HG03060 (cell line): ENCODE measurements around the gene DOK6.

Experiments used
- ATAC-seq: cut with Tn5 transposase; IDR thresholded peaks from one replicate; pipeline ENCODE4 v1.9.1; 2021; ENCODE audit warnings: low read depth, moderate number of reproducible peaks; ENCODE audit not compliant: unreplicated experiment

DOK6 gene

GRCh38 chr18:69529151-69529550, 128.5 kb downstream of the DOK6 start:
- no peak for ATAC-seq

DNA sequence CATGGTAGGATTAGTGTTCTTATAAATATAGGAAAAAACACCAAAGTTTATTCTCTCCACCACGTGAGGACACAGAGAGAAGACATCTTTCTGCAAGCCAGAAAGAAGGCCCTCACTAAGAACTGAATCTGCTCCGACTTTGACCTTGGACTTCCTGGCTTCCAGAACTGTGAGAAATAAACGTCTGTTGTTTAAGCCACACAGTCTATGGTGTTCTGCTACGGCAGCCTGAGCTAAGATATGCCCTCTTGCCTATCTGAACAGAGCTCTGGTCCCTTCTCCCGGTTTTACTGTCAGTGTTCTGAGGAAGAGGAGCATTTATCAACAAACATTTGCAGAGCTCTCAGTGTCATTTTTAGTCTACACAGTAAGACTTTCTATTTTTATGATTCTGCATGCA, 131.3 kb downstream of the DOK6 start:
- ATAC-seq = no peak

- no peak for ATAC-seq
These were observed 136.5 kb downstream of the DOK6 start for GRCh38 chr18:69537183-69537582.

- no peak for ATAC-seq
These were observed 138.2 kb downstream of the DOK6 start for GRCh38 chr18:69538849-69539248.

GRCh38 chr18:69539404-69539803, 138.7 kb downstream of the DOK6 start:
- no peak for ATAC-seq

DNA sequence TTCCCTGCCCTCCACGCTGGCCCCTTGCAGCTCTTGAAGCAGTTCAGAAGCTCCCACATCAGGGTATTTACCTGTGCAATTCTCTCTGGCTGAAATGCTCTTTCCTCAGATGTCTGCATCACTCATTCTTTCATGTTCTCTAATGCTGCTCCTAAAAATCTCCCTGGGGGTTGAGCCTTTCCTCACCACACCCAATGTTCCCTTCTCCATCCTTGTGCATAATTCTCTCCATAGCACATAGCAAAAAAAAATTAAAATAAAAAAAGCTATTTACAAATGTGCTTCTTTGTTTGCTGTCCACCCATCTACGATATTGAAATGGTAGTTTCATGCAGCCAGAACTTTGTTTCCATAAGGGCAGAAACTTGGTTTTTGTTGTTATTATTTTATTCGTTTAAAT, 155.5 kb downstream of the DOK6 start:
- ATAC-seq = no peak

GRCh38 chr18:69557282-69557681, 156.6 kb downstream of the DOK6 start:
- no peak for ATAC-seq

GRCh38 chr18:69558052-69558451, 157.4 kb downstream of the DOK6 start:
- ATAC-seq = no peak

GRCh38 chr18:69559604-69560003, 158.9 kb downstream of the DOK6 start:
- no peak for ATAC-seq

- ATAC-seq = no peak
These were observed 163.9 kb downstream of the DOK6 start for GRCh38 chr18:69564602-69565001.

DNA sequence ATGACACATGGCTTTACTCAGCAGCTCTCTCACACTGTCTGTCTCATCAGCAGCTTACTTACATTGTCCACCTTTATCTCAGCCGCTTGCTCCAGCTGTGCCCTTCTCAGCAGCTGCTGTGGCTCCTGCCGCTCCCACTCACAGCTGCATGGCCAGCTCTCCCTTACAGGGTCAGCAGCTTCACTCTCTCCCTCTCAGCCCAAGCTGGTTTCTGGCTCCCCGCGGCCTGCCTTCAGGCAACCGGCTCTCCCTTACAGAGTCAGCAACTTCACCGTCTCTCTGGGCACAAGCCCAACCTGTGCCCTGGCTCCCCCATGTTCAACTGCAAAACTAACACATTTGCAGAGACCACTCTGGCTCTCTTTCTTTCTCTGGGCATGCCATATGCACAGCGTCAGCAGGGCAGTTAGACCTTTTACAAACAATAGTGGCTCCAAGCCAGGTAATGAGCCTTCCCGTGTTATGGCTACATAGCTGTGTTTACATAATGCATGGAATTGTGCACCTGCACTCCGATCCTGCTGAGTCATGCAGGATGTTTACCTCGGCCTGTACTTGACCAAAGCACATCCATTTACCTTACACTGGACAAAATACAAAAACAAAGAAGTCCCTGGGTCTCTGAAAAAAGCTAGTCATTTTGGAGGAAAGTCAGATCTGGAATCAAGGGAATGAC, 167.3 kb downstream of the DOK6 start:
- ATAC-seq = no peak

DNA sequence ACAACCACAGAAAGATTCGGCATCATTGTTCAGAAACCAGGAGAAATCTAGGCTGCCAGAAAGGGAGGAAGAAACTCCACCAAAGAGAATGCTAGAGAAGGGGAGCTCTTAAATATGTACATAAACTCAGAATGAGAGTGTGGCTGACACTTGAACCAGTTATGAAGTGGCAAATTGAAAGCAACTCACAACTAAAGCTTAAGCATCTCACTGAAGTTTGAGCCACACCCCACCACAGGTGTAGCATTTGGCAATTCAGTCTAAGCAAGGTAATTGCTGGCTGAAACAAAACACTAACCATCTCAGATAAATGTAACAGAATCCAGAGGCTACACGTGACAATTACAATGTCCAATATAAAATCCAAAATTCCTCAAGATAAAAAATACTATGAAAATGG, 168.4 kb downstream of the DOK6 start:
- no peak for ATAC-seq

- ATAC-seq = no peak
These were observed 173.7 kb downstream of the DOK6 start for GRCh38 chr18:69574401-69574800.

DNA sequence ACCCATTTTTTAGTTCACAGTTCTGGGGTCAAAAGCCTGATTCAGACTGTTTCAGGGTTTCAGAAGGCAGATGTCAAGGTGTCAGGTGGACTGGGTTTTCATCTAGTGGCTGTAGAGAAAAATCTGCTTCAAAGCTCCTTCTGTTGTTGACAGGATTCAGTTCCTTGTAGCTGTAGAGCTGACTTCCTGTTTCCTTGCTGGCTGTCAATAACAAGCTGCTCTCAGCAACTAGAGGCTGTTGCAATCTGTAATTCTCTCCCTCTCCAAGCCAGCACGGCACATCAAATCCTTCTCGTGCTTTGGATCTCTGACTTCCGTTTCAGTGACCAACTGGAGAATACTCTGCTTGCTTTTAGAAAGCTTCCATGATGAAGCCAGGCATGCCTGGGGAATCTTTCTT, 179.4 kb downstream of the DOK6 start:
- no peak for ATAC-seq

GRCh38 chr18:69584429-69584828, 183.7 kb downstream of the DOK6 start:
- no peak for ATAC-seq

DNA sequence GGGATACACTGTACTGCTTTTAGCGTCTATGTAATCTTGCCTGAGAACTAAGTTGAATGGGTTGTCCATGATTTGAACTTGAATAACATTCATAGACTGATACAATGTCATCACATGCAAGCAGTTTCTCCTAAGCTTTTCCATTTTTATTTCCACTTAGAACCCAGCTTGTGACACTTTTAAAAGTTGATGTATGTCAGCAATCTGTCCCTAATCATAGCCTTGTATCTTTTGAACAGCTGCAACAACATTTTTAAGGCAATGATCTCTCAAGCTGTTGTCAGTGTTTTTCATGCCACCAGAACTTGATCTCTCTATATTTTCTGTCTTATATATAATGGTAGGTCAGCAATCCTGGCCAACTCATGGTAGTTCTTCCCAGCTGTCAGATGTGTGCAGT, 185.0 kb downstream of the DOK6 start:
- no peak for ATAC-seq

GRCh38 chr18:69586537-69586936, 185.8 kb downstream of the DOK6 start:
- no peak for ATAC-seq

- no peak for ATAC-seq
These were observed 187.6 kb downstream of the DOK6 start for GRCh38 chr18:69588301-69588700.

- ATAC-seq = no peak
These were observed 189.5 kb downstream of the DOK6 start for GRCh38 chr18:69590150-69590549.

DNA sequence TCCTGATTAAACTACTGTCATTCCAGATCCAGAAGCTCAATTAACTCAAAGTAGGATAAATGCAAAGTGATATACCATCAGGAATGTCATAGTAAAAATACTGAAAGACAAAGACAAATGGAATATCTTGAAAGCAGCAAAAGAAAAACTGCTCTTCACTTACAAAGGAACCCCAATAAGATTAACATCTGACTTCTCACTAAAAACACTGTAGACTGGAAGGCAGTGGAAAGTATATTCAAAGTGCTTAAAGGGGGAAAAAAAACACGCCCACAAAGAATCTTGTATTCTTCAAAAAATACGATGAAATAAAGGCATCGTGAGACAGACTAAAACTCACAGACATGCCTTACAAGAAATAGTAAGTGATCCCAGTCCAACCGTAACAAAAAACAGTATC, 195.7 kb downstream of the DOK6 start:
- no peak for ATAC-seq

DNA sequence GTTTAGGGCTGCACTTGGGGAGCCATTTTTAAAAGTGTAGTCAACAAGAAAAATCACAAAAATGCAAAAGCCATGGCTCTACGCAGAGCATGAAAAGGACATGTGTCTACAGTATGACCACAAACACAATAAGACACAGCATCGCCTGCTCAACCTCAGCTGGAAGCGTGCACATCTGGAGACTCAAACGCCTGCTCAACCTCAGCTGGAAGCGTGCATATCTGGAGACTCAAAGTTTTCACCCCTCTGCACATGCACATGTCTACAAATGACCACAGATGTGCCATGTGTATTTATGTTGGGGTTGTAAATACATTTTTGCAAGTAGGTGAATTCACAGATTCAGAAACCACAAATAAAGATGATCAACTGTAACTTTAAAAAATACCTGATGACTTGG, 196.9 kb downstream of the DOK6 start:
- no peak for ATAC-seq

DNA sequence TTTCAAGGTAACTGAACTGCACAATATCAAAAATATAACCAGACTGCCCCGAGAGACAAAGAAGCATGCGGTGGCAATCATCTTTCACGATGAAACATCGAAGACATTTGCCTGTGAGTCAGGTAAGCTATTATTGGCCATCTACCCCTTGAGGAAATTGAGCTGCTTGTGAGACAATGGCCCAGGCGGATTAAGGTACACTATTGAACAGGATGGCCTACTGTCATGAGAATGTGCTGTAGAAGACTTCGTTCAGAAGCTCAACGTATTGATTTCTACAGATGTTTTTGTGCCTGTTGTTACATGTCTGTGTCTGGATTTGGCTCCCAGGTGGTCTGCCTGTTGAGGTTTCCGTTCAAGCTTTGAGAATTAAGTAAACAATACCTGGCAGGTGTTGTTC, 198.7 kb downstream of the DOK6 start:
- ATAC-seq = no peak

DNA sequence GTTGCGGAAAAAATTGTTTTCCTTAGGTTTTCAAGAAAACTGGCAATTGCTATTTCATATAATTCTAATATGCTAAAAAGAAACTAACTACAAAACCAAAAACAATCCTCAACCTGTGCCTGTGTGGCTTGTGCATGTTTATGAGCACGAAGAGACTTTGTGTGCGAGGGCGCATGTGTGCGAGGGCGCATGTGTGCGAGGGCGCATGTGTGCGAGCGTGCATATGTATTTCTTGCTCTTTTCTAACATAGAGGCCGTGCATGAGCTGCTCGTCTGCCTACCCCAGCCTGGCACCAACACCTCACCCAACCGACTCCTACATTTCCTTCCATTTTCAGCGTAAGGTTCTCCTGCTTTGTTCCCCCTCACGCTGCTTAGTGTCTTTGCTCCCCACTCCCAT, 211.6 kb downstream of the DOK6 start:
- no peak for ATAC-seq
